Esophagus muscularis mucosa (tissue), 4 donors: ENCODE measurements around the gene LRP1.

Source experiments
- EP300 ChIP-seq: sonication (generic); formaldehyde crosslinking; IDR thresholded peaks from one replicate; pipeline ENCODE4 v1.6.1; 2017; ENCODE audit warnings: antibody characterized with exemption
- POLR2A ChIP-seq: fragments of 450-650 bp; IDR thresholded peaks from one replicate; pipeline ENCODE4 v1.6.1; 2017; ENCODE audit warnings: antibody characterized with exemption, moderate library complexity, mild to moderate bottlenecking, low read depth
- POLR2AphosphoS5 ChIP-seq, 2 donors: sonication (generic); formaldehyde crosslinking; IDR thresholded peaks; one replicate each; pipeline ENCODE4 v1.6.1; 2017; ENCODE audit warnings: antibody characterized with exemption in 2 of 2
- TF ChIP-seq, protein P1 (sequence below), 3 experiments: fragments of 200-600 bp in 2 of 3; fragments of 450-650 bp in 1 of 3; sonication (generic) in 2 of 3; IDR thresholded peaks; one replicate each; pipeline ENCODE4 v1.5.1; 2017 to 2019; ENCODE audit warnings: antibody characterized with exemption in 3 of 3, mild to moderate bottlenecking in 2 of 3, moderate library complexity in 1 of 3

DNA sequence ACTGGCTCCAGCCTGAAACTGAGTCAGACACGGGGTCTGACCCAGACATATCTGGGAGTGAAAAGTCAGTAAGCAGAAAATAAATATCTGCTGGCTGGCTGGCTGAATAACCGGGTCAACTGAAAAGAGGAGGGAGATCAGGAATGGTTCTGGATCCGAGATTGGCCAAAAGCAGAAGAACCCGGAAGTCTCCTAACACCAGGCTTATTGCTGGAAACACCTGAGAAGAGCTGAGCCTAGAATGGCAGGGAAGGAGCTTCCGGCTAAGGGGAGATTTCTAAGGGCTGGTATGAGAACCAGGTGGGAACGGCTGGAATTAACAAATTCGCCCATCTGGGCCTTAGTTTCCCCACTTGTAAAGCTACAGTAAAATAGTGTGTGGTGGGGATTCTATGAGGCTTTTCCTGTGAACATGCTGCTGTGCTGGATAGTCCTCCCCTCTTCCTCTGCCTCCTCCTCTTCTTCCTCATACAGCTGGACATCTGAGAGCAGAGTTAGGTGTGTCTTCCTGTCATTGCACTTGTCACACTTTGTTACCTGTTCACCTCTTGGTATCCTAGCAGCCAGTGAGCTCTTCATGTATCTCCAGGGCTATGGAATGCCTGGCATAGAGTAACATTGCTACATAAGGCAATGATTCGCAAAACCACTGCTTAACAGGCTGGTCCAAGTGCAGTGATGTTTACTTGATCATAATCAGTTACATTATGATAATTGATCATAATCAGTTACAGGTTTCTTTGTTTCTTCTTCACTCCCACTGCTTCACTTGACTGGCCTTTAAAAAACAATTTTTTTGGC lies 99.2 kb downstream of the LRP1 start:
- no peak for TF ChIP-seq EP300
- TF ChIP-seq POLR2AphosphoS5 (IDR thresholded peaks at IDR 0.05): no peak
- TF ChIP-seq, protein P1, sequence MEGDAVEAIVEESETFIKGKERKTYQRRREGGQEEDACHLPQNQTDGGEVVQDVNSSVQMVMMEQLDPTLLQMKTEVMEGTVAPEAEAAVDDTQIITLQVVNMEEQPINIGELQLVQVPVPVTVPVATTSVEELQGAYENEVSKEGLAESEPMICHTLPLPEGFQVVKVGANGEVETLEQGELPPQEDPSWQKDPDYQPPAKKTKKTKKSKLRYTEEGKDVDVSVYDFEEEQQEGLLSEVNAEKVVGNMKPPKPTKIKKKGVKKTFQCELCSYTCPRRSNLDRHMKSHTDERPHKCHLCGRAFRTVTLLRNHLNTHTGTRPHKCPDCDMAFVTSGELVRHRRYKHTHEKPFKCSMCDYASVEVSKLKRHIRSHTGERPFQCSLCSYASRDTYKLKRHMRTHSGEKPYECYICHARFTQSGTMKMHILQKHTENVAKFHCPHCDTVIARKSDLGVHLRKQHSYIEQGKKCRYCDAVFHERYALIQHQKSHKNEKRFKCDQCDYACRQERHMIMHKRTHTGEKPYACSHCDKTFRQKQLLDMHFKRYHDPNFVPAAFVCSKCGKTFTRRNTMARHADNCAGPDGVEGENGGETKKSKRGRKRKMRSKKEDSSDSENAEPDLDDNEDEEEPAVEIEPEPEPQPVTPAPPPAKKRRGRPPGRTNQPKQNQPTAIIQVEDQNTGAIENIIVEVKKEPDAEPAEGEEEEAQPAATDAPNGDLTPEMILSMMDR (IDR thresholded peaks at IDR 0.05): no peak
- TF ChIP-seq POLR2A: no peak
